Measurements from ENCODE around the gene CPVL.

- no peak for TF ChIP-seq ZNF184 (tag by site-specific recombination; IDR thresholded peaks at IDR 0.05)
- no peak for TF ChIP-seq CTCF (tag by site-specific recombination; IDR thresholded peaks at IDR 0.05)
- no peak for TF ChIP-seq TCF7L2 (IDR thresholded peaks at IDR 0.05; ENCODE audit: borderline replicate concordance, low read depth, low read length)
- no peak for TF ChIP-seq ZNF23 (tag by site-specific recombination; IDR thresholded peaks at IDR 0.05; ENCODE audit: borderline replicate concordance)
- TF ChIP-seq ATF2 (tag by site-specific recombination; IDR thresholded peaks at IDR 0.05; ENCODE audit: low read depth) = no peak
Observed at GRCh38 chr7:29194206-29194593, 47.9 kb upstream of the CPVL start.

All from HEK293 (cell line).